Activated CD8-positive, alpha-beta T cell treated with anti-CD3 and anti-CD28 coated beads, Interleukin-2, amount 10 ng/mL, durations not matched to agents 7 days and 5 days (primary cell): Measurements from ENCODE around the gene IFT57. TPM values are rescaled to one million over a fixed set of nuclear protein-coding genes. Genes with fewer than 3 reads are reported as not detected.

Experiments
- ATAC-seq: fragments of 150-1000 bp; cut with Tn5 transposase; one replicate; pipeline ENCODE4 v1.10.0; 2021; ENCODE audit warnings: moderate library complexity
- CTCF ChIA-PET: fragments of 350-600 bp; sonication (Branson Sonifier 250); formaldehyde crosslinking; loops from one replicate; lab custom pipeline; 2021; ENCODE audit warnings: antibody characterized with exemption; lab: Charles Lee
- POLR2A ChIA-PET: fragments of 350-600 bp; sonication (Branson Sonifier 250); formaldehyde crosslinking; loops from one replicate; lab custom pipeline; 2021; ENCODE audit warnings: antibody characterized with exemption; lab: Charles Lee
- DNase-seq: peaks from one replicate; pipeline ENCODE4 v3.0.0-alpha.2; 2020
- H3K27ac Mint-ChIP-seq: one replicate; pipeline ENCODE4 v1.8.0; 2021; ENCODE audit warnings: mild to moderate bottlenecking, mixed read lengths
- H3K27me3 Mint-ChIP-seq: one replicate; pipeline ENCODE4 v1.8.0; 2021; ENCODE audit warnings: low read depth, mixed read lengths
- H3K36me3 Mint-ChIP-seq: one replicate; pipeline ENCODE4 v1.8.0; 2021; ENCODE audit warnings: low read depth, mixed read lengths
- H3K4me1 Mint-ChIP-seq: one replicate; pipeline ENCODE4 v1.8.0; 2021; ENCODE audit warnings: low read depth, mixed read lengths
- H3K4me3 Mint-ChIP-seq: one replicate; pipeline ENCODE4 v1.8.0; 2021; ENCODE audit warnings: mild to moderate bottlenecking, mixed read lengths
- H3K9me3 Mint-ChIP-seq: one replicate; pipeline ENCODE4 v1.8.0; 2022; ENCODE audit warnings: mixed read lengths; ENCODE audit not compliant: insufficient read depth
- total RNA-seq, 2 experiments: library from RNA; stranded (reverse); gene quantifications; one replicate each; pipeline ENCODE4 v1.2.3, GENCODE V29; 2021

IFT57 gene
- total RNA-seq, 2 experiments from 2014 or later, result 23.9 to 25.5 TPM

GRCh38 chr3:108136561-108137459 is 85.4 kb downstream of the IFT57 start:
- POLR2A ChIA-PET, result interaction anchor here (1.1 to 2.3 kb wide), 2 partner anchors 11 kb away, joined by 3 to 7 read pairs; no protein-coding TSS in a partner anchor
- Mint-ChIP-seq H3K4me3 (no peak overlapping the region), H3K27ac (no peak overlapping the region), H3K9me3 (no peaks in the 10 kb centered on the region), H3K27me3 (no peaks in the 10 kb centered on the region), H3K4me1 (peaks cover 49% of the 10 kb centered on the region), H3K36me3 (peaks cover 74% of the 10 kb centered on the region)
- ATAC-seq (no peak), DNase-seq (no peak)
- CTCF ChIA-PET, result interaction anchor here (1.0 kb wide), 1 partner anchor 17 kb away, joined by 4 read pairs; no protein-coding TSS in a partner anchor

- H3K9me3 Mint-ChIP-seq, result no peaks in the 10 kb centered on the region
- ChIA-PET POLR2A (interaction anchor here (1.2 kb wide), 1 partner anchor 9 kb away, joined by 5 read pairs; no protein-coding TSS in a partner anchor), CTCF (interaction anchor here (1.1 to 2.8 kb wide), 2 partner anchors 9 to 18 kb away, joined by 3 to 12 read pairs; no protein-coding TSS in a partner anchor)
- DNase-seq (no peak), ATAC-seq (peak; percentile 43)
- no peaks in the 10 kb centered on the region for H3K27me3 Mint-ChIP-seq
- H3K4me1 Mint-ChIP-seq, result peaks cover 68% of the 10 kb centered on the region
- H3K36me3 Mint-ChIP-seq, result peaks cover 82% of the 10 kb centered on the region
- peak overlapping the region; percentile 89 for H3K27ac Mint-ChIP-seq
- peak overlapping the region; percentile 66 for H3K4me3 Mint-ChIP-seq
Observed at GRCh38 chr3:108134555-108134880, 87.7 kb downstream of the IFT57 start.

GRCh38 chr3:108133858-108134554 is 88.2 kb downstream of the IFT57 start:
- DNase-seq (no peak), ATAC-seq (peak; percentile 37)
- ChIA-PET POLR2A (interaction anchor here (0.6 to 1.6 kb wide), 4 partner anchors 8 to 206 kb away, joined by 3 to 5 read pairs (median 4); no protein-coding TSS in a partner anchor), CTCF (interaction anchor here (1.0 to 2.8 kb wide), 4 partner anchors 8 to 206 kb away, joined by 3 to 12 read pairs (median 4); no protein-coding TSS in a partner anchor)
- Mint-ChIP-seq H3K27ac (peak overlapping the region; percentile 89), H3K36me3 (peaks cover 82% of the 10 kb centered on the region), H3K27me3 (no peaks in the 10 kb centered on the region), H3K4me3 (peak overlapping the region; percentile 66), H3K4me1 (peaks cover 73% of the 10 kb centered on the region), H3K9me3 (no peaks in the 10 kb centered on the region)

- Mint-ChIP-seq H3K27ac (peak overlapping the region; percentile 66), H3K4me1 (peaks cover 83% of the 10 kb centered on the region), H3K9me3 (no peaks in the 10 kb centered on the region), H3K36me3 (peaks cover 82% of the 10 kb centered on the region), H3K27me3 (no peaks in the 10 kb centered on the region), H3K4me3 (peak overlapping the region; percentile 54)
- DNase-seq (no peak), ATAC-seq (no peak)
- CTCF ChIA-PET, result interaction anchor here (0.8 to 2.8 kb wide), 4 partner anchors 9 to 40 kb away, joined by 3 to 12 read pairs (median 4); no protein-coding TSS in a partner anchor
- POLR2A ChIA-PET, result interaction anchor here (0.7 to 1.6 kb wide), 3 partner anchors 8 to 44 kb away, joined by 3 to 4 read pairs (median 3); no protein-coding TSS in a partner anchor
Observed at GRCh38 chr3:108133048-108133369, 89.2 kb downstream of the IFT57 start.

GRCh38 chr3:108131475-108132134 is 90.6 kb downstream of the IFT57 start:
- CTCF ChIA-PET, result interaction anchor here (0.9 to 4.9 kb wide), 3 partner anchors 8 to 346 kb away, joined by 3 to 19 read pairs (median 4); no protein-coding TSS in a partner anchor
- ATAC-seq, result no peak
- Mint-ChIP-seq H3K36me3 (peaks cover 78% of the 10 kb centered on the region), H3K9me3 (no peaks in the 10 kb centered on the region), H3K4me1 (peaks cover 86% of the 10 kb centered on the region), H3K27ac (peak overlapping the region; percentile 66), H3K27me3 (no peaks in the 10 kb centered on the region), H3K4me3 (no peak overlapping the region)
- no peak for DNase-seq
- POLR2A ChIA-PET, result no interaction called here

- Mint-ChIP-seq H3K36me3 (peaks cover 76% of the 10 kb centered on the region), H3K4me3 (no peak overlapping the region), H3K27me3 (no peaks in the 10 kb centered on the region), H3K27ac (peak overlapping the region; percentile 1), H3K4me1 (peaks cover 85% of the 10 kb centered on the region), H3K9me3 (no peaks in the 10 kb centered on the region)
- CTCF ChIA-PET, result interaction anchor here (0.9 to 4.9 kb wide), 3 partner anchors 9 to 347 kb away, joined by 3 to 19 read pairs (median 4); no protein-coding TSS in a partner anchor
- POLR2A ChIA-PET, result interaction anchor here (0.5 to 0.6 kb wide), 2 partner anchors 260 to 607 kb away, joined by 3 read pairs; no protein-coding TSS in a partner anchor
- ATAC-seq, result no peak
- DNase-seq, result no peak
Observed at GRCh38 chr3:108130701-108131474, 91.3 kb downstream of the IFT57 start.

GRCh38 chr3:108130236-108130635 is 92.0 kb downstream of the IFT57 start:
- H3K27ac Mint-ChIP-seq, result no peak overlapping the region
- no peaks in the 10 kb centered on the region for H3K9me3 Mint-ChIP-seq
- no peak overlapping the region for H3K4me3 Mint-ChIP-seq
- ChIA-PET POLR2A (interaction anchor here (0.6 kb wide), 1 partner anchor 261 kb away, joined by 3 read pairs; no protein-coding TSS in a partner anchor), CTCF (interaction anchor here (0.9 to 4.9 kb wide), 2 partner anchors 38 to 348 kb away, joined by 3 to 19 read pairs; no protein-coding TSS in a partner anchor)
- no peaks in the 10 kb centered on the region for H3K27me3 Mint-ChIP-seq
- ATAC-seq (no peak), DNase-seq (no peak)
- H3K4me1 Mint-ChIP-seq, result peaks cover 86% of the 10 kb centered on the region
- H3K36me3 Mint-ChIP-seq, result peaks cover 73% of the 10 kb centered on the region

- ChIA-PET CTCF (interaction anchor here (1.0 to 4.9 kb wide), 7 partner anchors 26 to 350 kb away, joined by 3 to 24 read pairs (median 5); no protein-coding TSS in a partner anchor), POLR2A (interaction anchor here (1.0 to 7.4 kb wide), 8 partner anchors 11 to 462 kb away, joined by 3 to 96 read pairs (median 23); partner anchors contain the start of genes CIP2A, DZIP3 and IFT57)
- H3K27me3 Mint-ChIP-seq, result no peaks in the 10 kb centered on the region
- peaks cover 83% of the 10 kb centered on the region for H3K4me1 Mint-ChIP-seq
- no peaks in the 10 kb centered on the region for H3K9me3 Mint-ChIP-seq
- ATAC-seq, result peak; percentile 65
- peaks cover 51% of the 10 kb centered on the region for H3K36me3 Mint-ChIP-seq
- peak overlapping the region; percentile 96 for H3K27ac Mint-ChIP-seq
- peak overlapping the region; percentile 80 for H3K4me3 Mint-ChIP-seq
- peak; percentile 83 for DNase-seq
Observed at GRCh38 chr3:108127301-108127988, 94.8 kb downstream of the IFT57 start.

GRCh38 chr3:108126348-108126747 is 95.9 kb downstream of the IFT57 start:
- H3K4me3 Mint-ChIP-seq, result peak overlapping the region; percentile 79
- DNase-seq (no peak), ATAC-seq (no peak)
- H3K27me3 Mint-ChIP-seq, result no peaks in the 10 kb centered on the region
- H3K36me3 Mint-ChIP-seq, result peaks cover 42% of the 10 kb centered on the region
- H3K27ac Mint-ChIP-seq, result peak overlapping the region; percentile 89
- H3K4me1 Mint-ChIP-seq, result peaks cover 72% of the 10 kb centered on the region
- CTCF ChIA-PET, result interaction anchor here (1.3 to 4.2 kb wide), 5 partner anchors 8 to 351 kb away, joined by 3 to 24 read pairs (median 5); no protein-coding TSS in a partner anchor
- no peaks in the 10 kb centered on the region for H3K9me3 Mint-ChIP-seq
- POLR2A ChIA-PET, result interaction anchor here (0.5 to 7.4 kb wide), 14 partner anchors 8 to 464 kb away, joined by 3 to 96 read pairs (median 6); partner anchors contain the start of genes CIP2A, DZIP3 and IFT57
